IMR-90 (cell line): ENCODE data around the gene STRIP2. TPM values are rescaled to one million over a fixed set of nuclear protein-coding genes. Genes with fewer than 3 reads are reported as not detected.

Experiments
- ATAC-seq: fragments of 200-7000 bp; cut with Tn5 transposase; 2 replicates; pipeline ENCODE4 v1.9.1; 2020; ENCODE audit warnings: low read depth, mild to moderate bottlenecking, moderate library complexity
- BruUV-seq: library from RNA; stranded (reverse); fragments of 400-500 nt; replicated peaks from 2 replicates; lab custom pipeline; 2021; lab: Mats Ljungman, UMichigan
- CTCF ChIA-PET: fragments of 300-600 bp; formaldehyde crosslinking; extraction: SDS; loops from one replicate; lab custom pipeline; 2021; ENCODE audit warnings: antibody characterized with exemption; lab: Yijun Ruan, JAX
- POLR2A ChIA-PET: fragments of 300-600 bp; sonication (Branson Sonifier 250); formaldehyde crosslinking; loops from one replicate; lab custom pipeline; 2022; ENCODE audit warnings: antibody characterized with exemption; ENCODE audit not compliant: unreplicated experiment; lab: Charles Lee
- DNase-seq: peaks from one replicate; pipeline ENCODE4 v3.0.0; 2013
- H2AFZ ChIP-seq: replicated peaks from 2 replicates; pipeline ENCODE3; 2013; ENCODE audit warnings: low read length, mild to moderate bottlenecking; ENCODE audit not compliant: poor library complexity
- H2AK5ac ChIP-seq: 2 replicates; pipeline ENCODE4 v1.6.1; 2013; ENCODE audit warnings: low read depth, low read length, inconsistent platforms
- H2AK9ac ChIP-seq: replicated peaks from 2 replicates; pipeline ENCODE3; 2013; ENCODE audit warnings: mild to moderate bottlenecking, low read depth, low read length, moderate library complexity; ENCODE audit not compliant: poor library complexity
- H2BK120ac ChIP-seq: 2 replicates; pipeline ENCODE4 v1.6.1; 2013; ENCODE audit warnings: low read depth, low read length, inconsistent platforms
- H2BK15ac ChIP-seq: 3 replicates; pipeline ENCODE4 v1.6.1; 2013; ENCODE audit warnings: low read depth, low read length, inconsistent platforms
- H2BK20ac ChIP-seq: 2 replicates; pipeline ENCODE4 v1.6.1; 2013; ENCODE audit warnings: low read depth, mild to moderate bottlenecking, inconsistent platforms, low read length, moderate library complexity
- H2BK5ac ChIP-seq: 2 replicates; pipeline ENCODE4 v1.6.1; 2013; ENCODE audit warnings: mild to moderate bottlenecking, low read depth, low read length, inconsistent platforms; ENCODE audit not compliant: poor library complexity, severe bottlenecking
- H3K14ac ChIP-seq: replicated peaks from 2 replicates; pipeline ENCODE4 v1.6.1; 2013; ENCODE audit warnings: low read depth, low read length, inconsistent platforms
- H3K18ac ChIP-seq: 2 replicates; pipeline ENCODE4 v1.6.1; 2013; ENCODE audit warnings: low read depth, low read length, control low read depth
- H3K23ac ChIP-seq: 2 replicates; pipeline ENCODE4 v1.6.1; 2013; ENCODE audit warnings: low read depth, low read length, inconsistent platforms
- H3K27ac ChIP-seq: 2 replicates; pipeline ENCODE4 v1.5.1; 2013; ENCODE audit warnings: mild to moderate bottlenecking, control low read depth, low read length; ENCODE audit not compliant: insufficient read depth
- H3K27me3 ChIP-seq: 2 replicates; pipeline ENCODE4 v1.6.1; 2013; ENCODE audit warnings: low read length; ENCODE audit not compliant: control insufficient read depth, insufficient read depth
- H3K36me3 ChIP-seq: 2 replicates; pipeline ENCODE4 v1.6.1; 2013; ENCODE audit warnings: low read length, mixed read lengths; ENCODE audit not compliant: control insufficient read depth, insufficient read depth
- H3K4ac ChIP-seq: 2 replicates; pipeline ENCODE4 v1.6.1; 2013; ENCODE audit warnings: low read depth, low read length, inconsistent platforms
- H3K4me1 ChIP-seq: 2 replicates; pipeline ENCODE4 v1.6.1; 2013; ENCODE audit warnings: low read length, mixed read lengths; ENCODE audit not compliant: control insufficient read depth, insufficient read depth
- H3K4me2 ChIP-seq: 2 replicates; pipeline ENCODE4 v1.6.1; 2013; ENCODE audit warnings: low read depth, mild to moderate bottlenecking, control low read depth, low read length, moderate library complexity
- H3K4me3 ChIP-seq: 2 replicates; pipeline ENCODE4 v1.5.1; 2013; ENCODE audit warnings: low read depth, mild to moderate bottlenecking, control low read depth, low read length, moderate library complexity; ENCODE audit not compliant: insufficient read depth
- H3K56ac ChIP-seq: 2 replicates; pipeline ENCODE4 v1.6.1; 2013; ENCODE audit warnings: low read length, inconsistent platforms; ENCODE audit not compliant: insufficient read depth; ENCODE audit errors: extremely low read depth
- H3K79me1 ChIP-seq, 2 experiments: 2 replicates each; pipeline ENCODE4 v1.6.1; 2013; ENCODE audit warnings: low read length in 2 of 2, inconsistent platforms in 1 of 2, low read depth in 1 of 2
- H3K9ac ChIP-seq: 2 replicates; pipeline ENCODE4 v1.6.1; 2013; ENCODE audit warnings: low read depth, low read length, control low read depth
- H3K9me1 ChIP-seq: 2 replicates; pipeline ENCODE4 v1.6.1; 2013; ENCODE audit warnings: low read length, inconsistent platforms; ENCODE audit not compliant: insufficient read depth
- H3K9me3 ChIP-seq: 2 replicates; pipeline ENCODE4 v1.6.1; 2013; ENCODE audit warnings: low read length; ENCODE audit not compliant: control insufficient read depth, insufficient read depth
- H4K20me1 ChIP-seq: 2 replicates; pipeline ENCODE4 v1.6.1; 2013; ENCODE audit warnings: low read length, inconsistent platforms; ENCODE audit not compliant: insufficient read depth
- H4K5ac ChIP-seq: 2 replicates; pipeline ENCODE4 v1.6.1; 2013; ENCODE audit warnings: mild to moderate bottlenecking, low read depth, low read length, control low read depth
- H4K8ac ChIP-seq, 2 experiments: 2 replicates each; pipeline ENCODE4 v1.6.1; 2013; ENCODE audit warnings: low read depth in 2 of 2, low read length in 2 of 2, control low read depth in 1 of 2, inconsistent platforms in 1 of 2
- H4K91ac ChIP-seq: 2 replicates; pipeline ENCODE4 v1.6.1; 2013; ENCODE audit warnings: low read depth, low read length, inconsistent platforms; ENCODE audit not compliant: insufficient read depth
- BHLHE40 ChIP-seq: fragments of 150-350 bp; IDR thresholded peaks from 2 replicates; pipeline ENCODE4 v1.6.1; 2016; ENCODE audit warnings: mild to moderate bottlenecking, low read depth, low read length
- CEBPB ChIP-seq: IDR thresholded peaks from 2 replicates; pipeline ENCODE4 v1.6.1; 2012; ENCODE audit warnings: low read depth, low read length, improper control_type of control experiment
- CHD1 ChIP-seq: IDR thresholded peaks from 2 replicates; pipeline ENCODE4 v1.6.1; 2012; ENCODE audit warnings: low read depth, low read length, improper control_type of control experiment
- CTCF ChIP-seq: conservative IDR thresholded peaks from 2 replicates; pipeline ENCODE4 v1.5.1; 2012; ENCODE audit warnings: mild to moderate bottlenecking, low read depth, low read length, improper control_type of control experiment
- ELK1 ChIP-seq: fragments of 150-350 bp; IDR thresholded peaks from 2 replicates; pipeline ENCODE4 v1.6.1; 2016; ENCODE audit warnings: low read depth, mild to moderate bottlenecking, low read length, moderate library complexity, borderline replicate concordance
- FOS ChIP-seq: fragments of 150-350 bp; IDR thresholded peaks from 2 replicates; pipeline ENCODE4 v1.6.1; 2016; ENCODE audit warnings: low read depth, low read length
- MAFK ChIP-seq: IDR thresholded peaks from 2 replicates; pipeline ENCODE4 v1.6.1; 2012; ENCODE audit warnings: low read depth, low read length, improper control_type of control experiment
- MAZ ChIP-seq: IDR thresholded peaks from 2 replicates; pipeline ENCODE4 v1.6.1; 2012; ENCODE audit warnings: low read depth, mild to moderate bottlenecking, low read length, improper control_type of control experiment, moderate library complexity, borderline replicate concordance
- MXI1 ChIP-seq: IDR thresholded peaks from 2 replicates; pipeline ENCODE4 v1.6.1; 2012; ENCODE audit warnings: low read depth, mild to moderate bottlenecking, low read length, moderate library complexity, borderline replicate concordance
- NFE2L2 ChIP-seq: fragments of 150-350 bp; IDR thresholded peaks from 2 replicates; pipeline ENCODE4 v1.6.1; 2016; ENCODE audit warnings: low read depth, mild to moderate bottlenecking, low read length
- POLR2A ChIP-seq: IDR thresholded peaks from 2 replicates; pipeline ENCODE4 v1.6.1; 2012; ENCODE audit warnings: mild to moderate bottlenecking, low read depth, low read length
- RAD21 ChIP-seq: IDR thresholded peaks from 2 replicates; pipeline ENCODE4 v1.6.1; 2012; ENCODE audit warnings: low read length, improper control_type of control experiment
- RCOR1 ChIP-seq: IDR thresholded peaks from 2 replicates; pipeline ENCODE4 v1.6.1; 2012; ENCODE audit warnings: mild to moderate bottlenecking, low read length, improper control_type of control experiment; ENCODE audit not compliant: insufficient replicate concordance
- RFX5 ChIP-seq: IDR thresholded peaks from 2 replicates; pipeline ENCODE4 v1.8.0; 2012; ENCODE audit warnings: low read depth, mild to moderate bottlenecking, low read length, moderate library complexity
- SMC3 ChIP-seq: fragments of 150-350 bp; IDR thresholded peaks from 2 replicates; pipeline ENCODE4 v1.6.1; 2016; ENCODE audit warnings: low read depth, mild to moderate bottlenecking, antibody characterized with exemption, low read length, moderate library complexity
- USF2 ChIP-seq: fragments of 150-350 bp; IDR thresholded peaks from 2 replicates; pipeline ENCODE4 v1.6.1; 2017; ENCODE audit warnings: mild to moderate bottlenecking, antibody characterized with exemption, low read length, low read depth
- WGBS, 2 experiments: methylation state at CpG; one replicate each; pipeline versions ENCODE4 v1.1.5 to v1.1.7; 2013; ENCODE audit warnings: missing lambda C conversion rate in 2 of 2; ENCODE audit not compliant: insufficient read length in 1 of 2; ENCODE audit errors: extremely low coverage in 2 of 2; 5-methylcytosine and 5-hydroxymethylcytosine counted together
- dilution Hi-C: fragments of 300-500 bp; cut with HindIII; formaldehyde crosslinking; loops from one replicate; pipeline ENCODE4 v1.14.3; 2018; ENCODE audit warnings: low sequenced_read_pairs; ENCODE audit not compliant: unreplicated experiment
- in situ Hi-C: fragments of 300-500 bp; cut with MboI; formaldehyde crosslinking; loops from 3 replicates; pipeline ENCODE4 v1.14.3; 2019; ENCODE audit warnings: low sequenced_read_pairs, inconsistent platforms, mixed read lengths
- intact Hi-C: fragments of 100-400 bp; cut with micrococcal nuclease; formaldehyde crosslinking; loops from 2 replicates; pipeline ENCODE4 v1.10.0; 2022
- polyA plus RNA-seq, 3 experiments: library from polyadenylated mRNA; depleted of rRNA; stranded (reverse); fragments of >200 nt; gene quantifications; 2 replicates each; pipeline ENCODE4 v1.2.3, GENCODE V29; 2012; ENCODE audit warnings: low replicate concordance in 1 of 3
- total RNA-seq: library from RNA; depleted of rRNA; stranded (reverse); fragments of >200 nt; gene quantifications from 2 replicates; pipeline ENCODE4 v1.2.3, GENCODE V29; 2012

The STRIP2 gene
- total and polyA plus RNA-seq, 2 of the 4 experiments (the other 2 are of a cell fraction): 1.8 to 3.0 TPM

GRCh38 chr7:129529643-129530042, 95.4 kb downstream of the STRIP2 start:
- BruUV-seq: no TSS peak
- POLR2A ChIA-PET: no interaction called here
- Histone ChIP-seq H3K9ac (no peak overlapping the region), H3K14ac (no peak overlapping the region), H2BK20ac (no peak overlapping the region), H3K9me3 (no peaks in the 10 kb centered on the region), H3K36me3 (no peaks in the 10 kb centered on the region), H4K8ac (no peak overlapping the region), H2BK15ac (no peak overlapping the region), H2BK120ac (no peak overlapping the region), H3K4me1 (no peaks in the 10 kb centered on the region), H3K4me3 (no peak overlapping the region), H3K18ac (no peak overlapping the region), H3K4ac (peak overlapping the region; percentile 43; the same call in 1 of the 2 replicates), H3K27me3 (peaks cover 3% of the 10 kb centered on the region; the same call in 1 of the 2 replicates), H3K4me2 (no peak overlapping the region), H3K23ac (no peak overlapping the region), H3K27ac (no peak overlapping the region), H4K91ac (no peak overlapping the region), H2AK9ac (no peak overlapping the region), H4K5ac (no peak overlapping the region), H3K79me1 (no peaks in the 10 kb centered on the region), H2AFZ (no peak overlapping the region), H3K9me1 (0 out of 2 replicates have a peak, but pooled peaks cover 3% of the 10 kb centered on the region), H2AK5ac (no peak overlapping the region), H3K56ac (no peak overlapping the region), H4K20me1 (no peaks in the 10 kb centered on the region), H2BK5ac (no peak overlapping the region)
- in situ Hi-C loops: no loop called here
- DNase-seq (no peak), ATAC-seq (no peak)
- TF ChIP-seq RAD21 (no peak), RCOR1 (no peak), USF2 (no peak), MXI1 (no peak), CEBPB (no peak), MAFK (no peak), POLR2A (no peak), ELK1 (no peak), CTCF (no peak), MAZ (no peak), SMC3 (no peak), FOS (no peak), CHD1 (no peak), RFX5 (no peak), NFE2L2 (no peak), BHLHE40 (no peak)
- dilution Hi-C loops: no loop called here
- CTCF ChIA-PET: interaction anchor here (1.0 kb wide), 1 partner anchor 717 kb away, joined by 6 read pairs; no protein-coding TSS in a partner anchor
- no CpG with 5 or more reads among the region's 4 CpGs for WGBS, 2 experiments
- intact Hi-C loops: no loop called here
